Body of pancreas (tissue), 4 donors: ENCODE results near the gene SAMD3.

Experiments used
- POLR2A ChIP-seq, 3 donors: fragments of 450-650 bp; IDR thresholded peaks; one replicate each; pipeline ENCODE4 v1.6.1; 2016; ENCODE audit warnings: antibody characterized with exemption in 3 of 3, mild to moderate bottlenecking in 2 of 3
- TF ChIP-seq, protein P1 (sequence below), 7 experiments: fragments of 450-650 bp in 4 of 7; fragments of 200-600 bp in 3 of 7; sonication (generic) in 3 of 7; IDR thresholded peaks; one replicate each; pipeline ENCODE4 v1.5.1; 2016 to 2019; ENCODE audit warnings: antibody characterized with exemption in 7 of 7

DNA sequence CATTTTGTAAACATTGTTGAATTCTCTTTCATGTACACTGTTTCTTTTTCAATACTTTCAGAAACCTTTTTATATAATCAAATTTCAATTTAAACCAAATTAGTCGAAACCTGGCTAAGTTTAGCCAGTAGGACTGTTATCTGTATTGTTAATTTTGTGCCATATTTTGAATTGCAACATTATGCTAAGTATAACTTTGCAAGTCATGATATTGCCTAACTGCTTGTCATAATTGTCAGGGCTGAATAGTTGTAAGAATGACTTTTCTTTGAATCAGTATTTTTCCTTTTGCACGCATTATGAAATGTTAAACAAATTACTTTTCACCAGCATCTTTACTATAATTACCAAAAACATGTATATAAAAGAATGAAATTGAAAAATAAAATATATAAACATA, 82.7 kb downstream of the SAMD3 start:
- TF ChIP-seq, protein P1, sequence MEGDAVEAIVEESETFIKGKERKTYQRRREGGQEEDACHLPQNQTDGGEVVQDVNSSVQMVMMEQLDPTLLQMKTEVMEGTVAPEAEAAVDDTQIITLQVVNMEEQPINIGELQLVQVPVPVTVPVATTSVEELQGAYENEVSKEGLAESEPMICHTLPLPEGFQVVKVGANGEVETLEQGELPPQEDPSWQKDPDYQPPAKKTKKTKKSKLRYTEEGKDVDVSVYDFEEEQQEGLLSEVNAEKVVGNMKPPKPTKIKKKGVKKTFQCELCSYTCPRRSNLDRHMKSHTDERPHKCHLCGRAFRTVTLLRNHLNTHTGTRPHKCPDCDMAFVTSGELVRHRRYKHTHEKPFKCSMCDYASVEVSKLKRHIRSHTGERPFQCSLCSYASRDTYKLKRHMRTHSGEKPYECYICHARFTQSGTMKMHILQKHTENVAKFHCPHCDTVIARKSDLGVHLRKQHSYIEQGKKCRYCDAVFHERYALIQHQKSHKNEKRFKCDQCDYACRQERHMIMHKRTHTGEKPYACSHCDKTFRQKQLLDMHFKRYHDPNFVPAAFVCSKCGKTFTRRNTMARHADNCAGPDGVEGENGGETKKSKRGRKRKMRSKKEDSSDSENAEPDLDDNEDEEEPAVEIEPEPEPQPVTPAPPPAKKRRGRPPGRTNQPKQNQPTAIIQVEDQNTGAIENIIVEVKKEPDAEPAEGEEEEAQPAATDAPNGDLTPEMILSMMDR (IDR thresholded peaks at IDR 0.05): no peak
- no peak for TF ChIP-seq POLR2A (IDR thresholded peaks at IDR 0.05)
